HG03097 (cell line): ENCODE measurements around the gene JAML.
A peak's percentile ranks its signal among the peaks of the same experiment; 100 is the strongest.

ENCODE experiments used
- ATAC-seq: cut with Tn5 transposase; IDR thresholded peaks from one replicate; pipeline ENCODE4 v1.9.1; 2021; ENCODE audit not compliant: unreplicated experiment, low FRiP score

The JAML gene

DNA sequence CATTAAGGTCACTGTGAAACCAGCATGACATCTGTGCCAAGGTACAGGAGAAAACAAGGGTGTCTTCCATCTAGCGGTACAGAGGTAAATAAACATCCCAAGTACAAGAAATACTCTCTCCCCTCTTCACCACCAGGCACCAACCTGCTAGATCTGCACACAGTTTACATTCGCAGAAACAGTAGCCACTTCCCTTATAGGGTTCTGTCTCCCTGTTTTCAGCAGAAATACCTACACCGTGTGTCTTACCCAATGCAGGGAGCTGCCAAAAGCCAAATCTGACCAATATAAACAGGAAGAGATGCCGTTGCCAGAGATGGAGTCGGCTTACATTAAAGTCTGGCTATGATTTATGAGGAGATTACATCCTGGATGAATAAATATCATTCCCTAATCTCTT, 73.4 kb downstream of the JAML start:
- ATAC-seq = no peak

DNA sequence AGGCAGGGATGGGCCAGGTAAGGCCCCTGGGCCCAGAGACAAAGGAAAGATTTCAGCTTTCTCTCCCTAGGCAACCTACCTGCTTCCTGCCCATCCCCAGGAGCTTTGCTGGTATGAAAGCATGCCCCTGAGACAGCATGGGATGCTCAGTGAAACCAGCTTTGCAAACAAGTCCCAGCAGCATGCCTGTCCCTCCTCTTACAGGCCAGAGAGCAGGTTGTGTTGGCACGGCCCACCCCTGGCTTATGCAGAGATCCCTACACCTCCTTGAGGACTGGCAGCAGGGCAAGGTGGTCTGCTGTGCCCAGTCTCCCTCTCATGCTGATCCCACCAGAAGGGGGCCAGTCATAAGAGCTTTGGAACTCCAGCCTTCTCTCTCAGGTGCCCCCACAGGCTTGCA, 75.3 kb downstream of the JAML start:
- no peak for ATAC-seq

DNA sequence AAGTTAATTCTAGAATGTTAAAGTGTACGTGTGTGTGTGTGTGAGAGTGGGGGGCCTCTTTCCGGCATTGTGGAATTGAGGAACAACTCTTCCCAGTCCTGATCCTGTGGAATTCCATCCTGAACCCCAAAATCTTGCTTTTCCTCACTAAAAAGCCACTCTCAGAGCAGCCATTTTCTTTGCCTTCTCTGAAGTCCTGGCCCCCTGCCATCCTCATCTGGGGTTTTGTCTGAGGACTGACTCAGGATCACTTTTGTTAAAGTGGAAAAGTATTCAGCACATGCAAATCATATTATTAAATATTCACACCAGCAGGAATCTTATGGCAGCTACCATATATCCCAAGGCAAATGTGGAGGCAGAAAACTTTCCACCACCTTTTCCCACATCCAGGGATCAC, 76.0 kb downstream of the JAML start:
- no peak for ATAC-seq

DNA sequence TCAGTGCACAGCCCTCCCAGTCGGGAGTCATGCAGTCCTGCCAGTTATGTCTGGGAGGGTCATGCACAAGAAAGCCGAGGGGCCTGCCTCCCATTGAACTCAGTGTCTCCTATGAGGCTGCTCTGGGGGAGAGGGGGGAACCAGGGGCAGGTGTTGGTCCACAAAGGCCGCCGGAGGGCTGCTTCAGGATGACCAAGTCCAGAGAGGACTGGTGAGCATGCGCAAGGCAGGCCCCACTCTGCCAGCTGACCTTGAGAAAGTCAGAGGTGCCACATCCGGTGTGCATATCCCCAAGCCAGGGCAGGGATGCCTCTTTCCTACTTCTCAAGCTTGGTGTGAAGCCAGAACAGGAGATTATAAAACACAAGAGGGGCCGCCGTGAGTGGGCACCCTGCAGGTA, 76.6 kb downstream of the JAML start:
- no peak for ATAC-seq

DNA sequence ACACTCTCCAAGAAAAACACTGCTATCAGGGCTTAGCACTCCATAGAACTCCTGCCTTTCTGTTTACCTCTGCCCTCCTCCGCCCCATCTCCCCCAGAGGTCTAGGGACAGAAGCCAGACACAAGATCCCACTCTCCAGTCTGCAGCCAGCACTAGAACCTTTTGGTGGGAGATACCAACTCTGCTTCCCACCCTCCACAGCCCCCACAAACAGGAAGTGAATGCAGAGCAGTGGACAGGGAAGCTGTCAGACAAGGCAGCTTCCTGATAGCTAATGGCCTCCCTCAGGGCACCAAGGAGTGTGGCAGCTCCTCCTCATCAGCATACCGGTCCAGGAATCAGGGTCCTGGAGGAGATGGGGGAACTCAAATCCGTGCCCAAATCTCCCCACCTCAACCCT, 77.3 kb downstream of the JAML start:
- no peak for ATAC-seq

DNA sequence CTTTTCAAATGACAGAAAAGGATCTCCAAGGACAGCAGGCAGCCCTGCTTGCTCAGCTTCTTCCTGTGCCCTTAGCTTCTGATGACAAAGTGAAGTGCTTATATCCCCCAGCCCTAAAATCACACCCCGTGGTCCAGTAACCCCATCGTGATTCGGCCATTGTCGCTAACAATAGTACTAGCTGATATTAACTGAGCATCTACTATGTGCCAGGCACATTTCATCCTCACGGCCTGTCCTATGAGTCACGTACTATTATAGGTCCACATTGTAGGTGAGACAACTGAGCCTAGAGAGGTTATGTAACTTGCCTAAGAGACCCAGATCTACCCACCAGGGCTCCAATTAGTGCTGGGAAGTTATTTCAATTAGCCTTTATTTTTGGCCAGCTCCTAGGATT, 78.3 kb downstream of the JAML start:
- no peak for ATAC-seq

DNA sequence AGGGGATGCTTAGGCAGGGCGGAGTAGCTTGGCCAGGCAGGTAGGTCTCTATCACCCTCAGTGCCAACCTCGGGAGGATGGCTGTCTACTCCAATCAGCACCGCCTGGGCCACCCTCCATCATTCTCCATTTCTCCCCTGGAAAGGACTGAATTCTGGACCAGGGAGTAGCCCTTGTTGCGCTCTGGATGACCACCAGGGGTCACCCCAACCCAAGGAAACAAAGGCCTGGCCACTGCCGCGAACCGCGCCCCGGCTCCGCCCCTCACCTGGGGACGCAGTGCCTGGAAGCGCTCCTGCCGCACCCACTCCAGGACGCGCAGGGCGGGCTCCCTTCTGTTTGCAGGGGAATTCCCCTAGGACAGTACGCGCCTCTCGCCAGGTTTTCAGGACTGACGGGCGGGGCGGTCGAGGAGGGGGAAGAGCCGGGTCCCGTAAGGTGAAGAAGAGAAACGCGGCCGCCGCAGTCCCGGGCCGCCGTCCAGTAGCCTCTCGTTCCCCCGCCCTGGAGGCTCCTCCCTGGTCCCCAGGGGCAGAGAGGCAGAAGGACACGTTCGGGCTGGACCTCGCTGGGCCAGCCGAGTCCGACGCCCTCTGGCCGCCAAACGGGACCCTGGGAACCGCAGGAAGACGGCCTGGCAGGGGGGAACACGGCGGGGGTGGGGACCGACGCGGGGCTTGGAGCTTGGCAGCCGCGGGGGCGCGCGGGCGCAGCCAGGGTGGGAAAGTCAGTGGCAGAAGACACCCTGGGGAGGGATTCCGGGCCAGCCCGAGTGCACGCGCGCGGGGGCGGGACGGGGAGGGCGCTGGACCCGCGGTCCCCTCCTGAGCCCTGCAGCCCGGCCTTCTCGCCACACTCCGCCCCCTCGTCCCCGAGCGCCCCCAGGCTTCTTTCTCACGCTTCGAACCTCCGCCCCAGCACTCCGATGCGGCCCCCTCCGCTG, 79.3 kb downstream of the JAML start:
- ATAC-seq = peak; percentile 87

DNA sequence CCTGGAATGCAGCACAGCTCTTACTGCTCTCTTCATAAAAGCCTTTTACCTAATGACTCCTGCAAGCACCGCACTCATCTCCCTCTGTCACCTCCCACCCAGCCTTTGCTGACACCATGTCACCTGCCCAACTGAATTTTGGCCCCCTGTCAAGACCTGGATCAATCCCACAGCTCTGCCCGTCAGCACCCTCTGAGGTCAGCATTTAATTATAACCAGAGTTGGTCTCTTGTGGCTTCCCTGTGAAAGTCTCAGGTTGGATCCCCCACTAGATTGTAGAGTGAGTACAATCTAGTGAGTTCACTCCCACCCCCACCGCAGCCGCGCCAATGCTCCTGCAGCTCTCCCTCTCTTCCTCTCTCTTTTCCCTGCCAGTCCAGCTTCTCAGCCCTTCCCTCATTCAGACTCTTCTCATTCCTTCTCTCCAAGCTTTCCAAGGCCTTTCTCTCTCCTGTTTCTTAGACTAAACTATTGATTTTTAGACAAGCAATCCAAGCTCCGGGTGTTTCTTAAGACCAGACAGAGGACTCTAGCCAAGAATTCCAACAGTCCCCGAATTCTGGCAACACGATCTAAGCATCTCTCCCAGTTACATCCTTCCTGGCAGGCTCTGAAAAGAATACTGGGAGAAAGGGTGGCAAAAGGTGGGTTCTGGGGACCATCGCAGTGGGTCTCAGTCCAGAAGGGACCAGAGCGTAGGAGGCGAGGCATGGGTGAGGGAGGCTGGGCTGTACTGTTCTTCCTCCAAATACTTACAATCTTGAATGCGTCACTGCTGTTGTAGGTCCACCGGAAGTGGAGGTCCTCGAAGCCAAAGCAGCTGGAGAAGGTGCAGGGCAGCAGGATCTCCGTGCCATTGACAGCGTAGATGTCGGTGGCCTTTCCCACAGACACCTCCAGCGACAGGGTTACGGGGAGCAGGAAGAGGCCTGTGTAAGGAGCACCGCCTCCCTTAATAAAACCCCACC, 80.2 kb downstream of the JAML start:
- no peak for ATAC-seq
